ENCODE results near the gene CRELD1. TPM values are rescaled to one million over a fixed set of nuclear protein-coding genes. Genes with fewer than 3 reads are reported as not detected.

The CRELD1 gene
- total RNA-seq, 3 donors from 2014 or later = 16.7 to 54.1 (median 29.3) TPM

DNA sequence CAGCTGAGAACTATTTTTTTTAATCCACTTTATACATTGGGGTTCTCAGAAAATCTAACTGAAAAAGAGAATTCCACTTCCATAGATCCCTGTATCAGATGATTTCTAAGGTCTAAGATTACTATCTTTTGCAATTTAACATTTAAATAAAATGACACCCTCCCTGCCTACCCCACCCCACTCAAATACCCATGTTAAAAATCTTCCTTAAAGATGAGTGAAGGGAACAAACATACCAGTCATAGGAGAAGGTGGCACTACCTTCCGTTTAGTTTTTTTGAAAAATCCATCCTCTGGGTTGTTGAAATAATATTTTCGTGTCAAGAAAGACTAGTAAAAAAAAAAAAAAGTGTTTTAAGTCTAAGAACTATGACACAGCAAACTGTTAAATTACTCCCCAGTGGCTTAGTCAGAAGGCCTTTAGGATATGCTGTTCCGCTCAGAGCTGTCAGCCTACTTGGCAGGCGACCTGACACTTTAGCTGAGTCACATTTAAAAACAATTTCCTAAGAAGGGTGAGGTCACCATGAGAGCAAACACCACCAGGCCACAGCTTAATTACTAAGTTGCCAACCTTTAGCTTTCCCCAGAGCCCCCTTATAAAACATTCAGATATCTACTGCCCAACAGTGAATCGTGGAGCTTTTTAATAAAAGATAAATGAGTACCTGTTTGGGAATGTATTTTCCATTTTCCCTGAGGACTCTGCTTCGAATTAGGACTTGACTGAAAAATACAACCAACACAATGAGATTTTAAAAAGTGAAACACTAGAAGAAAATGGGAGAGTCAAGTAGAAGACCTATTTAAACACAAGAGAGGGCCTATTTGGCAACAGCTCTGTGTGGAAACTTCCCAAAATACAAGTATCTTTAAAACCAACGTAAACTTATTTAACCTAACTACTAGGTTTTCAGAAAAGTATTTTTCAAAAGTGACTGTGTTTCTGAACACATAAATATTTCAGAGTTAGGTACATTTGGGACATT lies 43.4 kb downstream of the CRELD1 start:
- peak; percentile 97 for ATAC-seq
- intact Hi-C loops (cut with DNase I, micrococcal nuclease) = no loop called here
- H3K4me1 ChIP-seq (ENCODE audit: low read depth) = no peaks in the 10 kb centered on the region

DNA sequence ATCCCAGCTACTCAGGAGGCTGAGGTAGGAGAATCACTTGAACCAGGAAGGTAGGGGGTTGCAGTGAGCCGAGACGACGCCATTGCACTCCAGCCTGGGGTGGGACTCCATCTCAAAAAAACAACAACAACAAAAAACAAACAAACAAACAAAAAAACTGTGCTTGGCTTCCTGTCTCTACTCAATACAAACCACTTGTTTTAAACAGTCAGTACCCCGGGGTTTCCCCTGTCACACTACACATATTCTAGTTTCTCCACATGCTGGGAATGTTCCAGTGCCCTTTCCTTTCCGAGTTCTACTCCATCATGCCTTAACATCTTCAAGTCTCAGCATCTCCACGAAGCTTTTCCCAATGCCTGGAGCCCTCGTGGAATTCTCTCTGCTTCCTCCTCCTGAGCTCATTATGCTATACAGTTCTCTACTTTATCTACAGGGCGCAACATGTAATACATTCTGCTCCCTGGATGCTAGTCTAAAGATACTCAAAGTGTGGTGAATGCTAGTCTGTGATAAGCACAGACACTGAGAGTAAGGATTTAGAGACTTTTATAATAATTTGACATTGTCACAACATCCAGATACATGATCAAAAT lies 45.2 kb downstream of the CRELD1 start:
- no peak for DNase-seq
- intact Hi-C loops (cut with DNase I, micrococcal nuclease) = no loop called here
- Histone ChIP-seq H3K36me3 (ENCODE audit: low read depth) (no peaks in the 10 kb centered on the region), H3K9me3 (no peaks in the 10 kb centered on the region), H3K4me1 (ENCODE audit: low read depth) (peaks cover 2% of the 10 kb centered on the region), H3K4me3 (no peak overlapping the region)
- ATAC-seq = no peak
- no peak for TF ChIP-seq CTCF (IDR thresholded peaks at IDR 0.05)

More for the DNA sequence above, 43.4 kb downstream of the CRELD1 start:
- Histone ChIP-seq H3K4me3 (no peak overlapping the region), H3K36me3 (ENCODE audit: low read depth) (peaks cover 7% of the 10 kb centered on the region), H3K9me3 (no peaks in the 10 kb centered on the region)
- DNase-seq = peak in 1 of 3 donors; percentile 31
- TF ChIP-seq CTCF (IDR thresholded peaks at IDR 0.05) = no peak

DNA sequence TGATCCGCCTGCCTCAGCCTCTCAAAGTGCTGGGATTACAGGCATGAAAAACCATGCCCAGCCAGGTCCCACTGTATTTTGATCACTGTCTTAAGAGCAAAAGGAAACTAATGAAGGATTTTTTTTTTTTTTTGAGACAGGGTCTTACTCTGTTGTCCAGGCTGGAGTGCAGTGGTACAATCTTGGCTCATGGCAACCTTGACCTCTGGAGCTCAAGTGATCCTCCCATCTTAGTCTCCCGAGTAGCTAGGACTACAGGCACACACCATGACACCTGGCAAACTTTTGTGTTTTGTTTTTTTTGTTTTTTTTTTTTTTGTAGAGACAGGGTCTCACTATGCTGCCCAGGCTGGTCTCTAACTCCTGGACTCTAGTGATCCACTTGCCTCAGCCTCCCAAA lies 46.6 kb downstream of the CRELD1 start:
- no peaks in the 10 kb centered on the region for H3K36me3 ChIP-seq (ENCODE audit: low read depth)
- no peaks in the 10 kb centered on the region for H3K9me3 ChIP-seq
- H3K4me1 ChIP-seq (ENCODE audit: low read depth) = peaks cover 6% of the 10 kb centered on the region
- no peak for TF ChIP-seq CTCF (IDR thresholded peaks at IDR 0.05)
- ATAC-seq (no peak), DNase-seq (no peak)
- intact Hi-C loops (cut with DNase I, micrococcal nuclease) = no loop called here
- no peak overlapping the region for H3K4me3 ChIP-seq

DNA sequence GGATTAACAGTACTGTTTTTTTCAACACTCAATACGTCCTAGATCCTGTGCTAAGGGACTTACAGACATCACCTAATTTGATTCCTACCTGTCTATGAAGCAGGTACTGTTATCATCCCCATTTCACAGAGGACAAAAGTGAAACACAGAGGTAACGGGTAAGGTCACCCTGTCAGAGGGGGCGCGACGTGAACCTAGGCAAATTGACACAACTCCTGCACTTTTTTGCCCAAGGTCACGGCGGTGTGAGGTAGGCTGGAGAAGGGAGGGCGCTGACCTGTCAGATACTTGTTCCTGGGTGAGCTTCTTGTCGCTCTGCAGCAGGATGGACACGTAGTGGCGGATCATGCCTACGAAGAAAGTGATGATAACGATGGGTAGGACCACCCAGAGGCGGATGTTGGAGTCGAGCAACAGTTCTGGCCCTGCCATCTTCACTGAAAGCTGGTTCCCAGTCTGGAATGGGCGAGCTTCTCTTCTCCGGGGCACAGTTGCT lies 52.6 kb downstream of the CRELD1 start:
- H3K9me3 ChIP-seq = no peaks in the 10 kb centered on the region
- H3K4me3 ChIP-seq = peak overlapping the region; percentile 50
- peaks cover 20% of the 10 kb centered on the region for H3K4me1 ChIP-seq (ENCODE audit: low read depth)
- intact Hi-C loops (cut with DNase I, micrococcal nuclease) = no loop called here
- ATAC-seq (peak; percentile 38), DNase-seq (no peak)
- TF ChIP-seq CTCF (IDR thresholded peaks at IDR 0.05) = no peak
- no peaks in the 10 kb centered on the region for H3K36me3 ChIP-seq (ENCODE audit: low read depth)

- no peak for TF ChIP-seq CTCF (IDR thresholded peaks at IDR 0.05)
- no peak for DNase-seq
- ATAC-seq = no peak
- Histone ChIP-seq H3K9me3 (no peaks in the 10 kb centered on the region), H3K36me3 (ENCODE audit: low read depth) (no peaks in the 10 kb centered on the region), H3K4me1 (ENCODE audit: low read depth) (no peaks in the 10 kb centered on the region), H3K4me3 (no peak overlapping the region)
- intact Hi-C loops (cut with DNase I, micrococcal nuclease) = no loop called here
Observed at GRCh38 chr3:9994086-9994844, 60.6 kb downstream of the CRELD1 start.
